A549 (cell line): ENCODE results near the gene DBNDD2. TPM values are rescaled to one million over a fixed set of nuclear protein-coding genes. Genes with fewer than 3 reads are reported as not detected.

Experiments used
- ATAC-seq, 2 experiments: fragments of 200-7000 bp in 1 of 2; fragments of >200 bp in 1 of 2; cut with Nextera tagmentation in 1 of 2; cut with Tn5 transposase in 1 of 2; 3 replicates each; pipeline versions ENCODE4 v1.8.0 to v1.9.1; 2018 to 2020; ENCODE audit warnings: mild to moderate bottlenecking in 1 of 2, moderate library complexity in 1 of 2
- CTCF ChIA-PET: fragments of 300-600 bp; sonication (Branson Sonifier 250); formaldehyde crosslinking; extraction: SDS; loops from one replicate; lab custom pipeline; 2021; ENCODE audit warnings: antibody characterized with exemption, inconsistent platforms; lab: Yijun Ruan, JAX
- POLR2A ChIA-PET: fragments of 350-600 bp; formaldehyde crosslinking; extraction: SDS; loops from one replicate; lab custom pipeline; 2021; ENCODE audit warnings: antibody characterized with exemption, inconsistent platforms; lab: Yijun Ruan, JAX
- DNase-seq, 2 experiments: peaks; one replicate each; pipeline versions ENCODE4 v3.0.0 to v3.0.0-alpha.2; 2011 to 2016; ENCODE audit warnings: low read depth in 1 of 2, low spot score in 1 of 2
- FAIRE-seq: peaks from 2 replicates; lab custom pipeline; 2011; peaks lifted over from hg19 to GRCh38; lab: Jason Lieb, UNC
- H3K27ac ChIP-seq, 2 experiments: fragments of >200 bp; sonication (Bioruptor Twin); formaldehyde crosslinking; 3 replicates each; pipeline ENCODE4 v1.5.1; 2016 to 2017
- H3K4me1 ChIP-seq: fragments of >200 bp; sonication (Bioruptor Twin); formaldehyde crosslinking; 3 replicates; pipeline ENCODE4 v1.6.1; 2016
- H3K4me2 ChIP-seq: fragments of >200 bp; sonication (Bioruptor Twin); formaldehyde crosslinking; 3 replicates; pipeline ENCODE4 v1.6.1; 2016
- H3K4me3 ChIP-seq: fragments of >200 bp; sonication (Bioruptor Twin); formaldehyde crosslinking; 3 replicates; pipeline ENCODE4 v1.5.1; 2016
- H3K9me3 ChIP-seq: fragments of >200 bp; sonication (Bioruptor Twin); formaldehyde crosslinking; 3 replicates; pipeline ENCODE4 v1.6.1; 2016
- CTCF ChIP-seq: fragments of >200 bp; sonication (Bioruptor Twin); formaldehyde crosslinking; IDR thresholded peaks from 3 replicates; pipeline ENCODE4 v1.5.1; 2016
- E2F6 ChIP-seq: IDR thresholded peaks from 2 replicates; pipeline ENCODE4 v1.6.1; 2012; ENCODE audit warnings: low read depth, borderline replicate concordance
- EHF ChIP-seq: fragments of 250-450 bp; sonication (Bioruptor Pico); IDR thresholded peaks from 2 replicates; pipeline ENCODE4 v1.5.0; 2020; ENCODE audit warnings: mild to moderate bottlenecking
- EHMT2 ChIP-seq: fragments of 200-600 bp; sonication (generic); IDR thresholded peaks from 2 replicates; pipeline ENCODE4 v1.6.1; 2016; ENCODE audit warnings: antibody characterized with exemption, low read depth, mild to moderate bottlenecking, moderate library complexity
- ELK1 ChIP-seq: fragments of 150-350 bp; IDR thresholded peaks from 2 replicates; pipeline ENCODE4 v1.6.1; 2014; ENCODE audit warnings: low read depth, mild to moderate bottlenecking, low read length
- ESRRA ChIP-seq: fragments of 150-350 bp; IDR thresholded peaks from 2 replicates; pipeline ENCODE4 v1.6.1; 2014; ENCODE audit warnings: mild to moderate bottlenecking, low read length, borderline replicate concordance
- FOSL2 ChIP-seq, 2 experiments: fragments of 450-650 bp in 1 of 2; fragments of >200 bp in 1 of 2; sonication (Bioruptor Twin) in 1 of 2; formaldehyde crosslinking; IDR thresholded peaks; 2 replicates each; pipeline versions ENCODE4 v1.5.0 to v1.6.1; 2016 to 2020; ENCODE audit warnings: mild to moderate bottlenecking in 1 of 2, moderate library complexity in 1 of 2
- HEYL ChIP-seq: fragments of 250-450 bp; sonication (Bioruptor Pico); IDR thresholded peaks from 2 replicates; pipeline ENCODE4 v1.8.0; 2021; ENCODE audit warnings: mild to moderate bottlenecking, moderate library complexity
- HOXA7 ChIP-seq: fragments of 250-450 bp; sonication (Bioruptor Pico); IDR thresholded peaks from 2 replicates; pipeline ENCODE4 v1.5.0; 2020; ENCODE audit warnings: mild to moderate bottlenecking, moderate library complexity
- MAFK ChIP-seq: fragments of 450-650 bp; IDR thresholded peaks from 2 replicates; pipeline ENCODE4 v1.6.1; 2014; ENCODE audit not compliant: partially characterized antibody
- MAZ ChIP-seq: fragments of 150-350 bp; IDR thresholded peaks from 2 replicates; pipeline ENCODE4 v1.6.1; 2014; ENCODE audit warnings: antibody characterized with exemption, low read depth, low read length, borderline replicate concordance
- NFE2L2 ChIP-seq: fragments of 150-350 bp; conservative IDR thresholded peaks from 2 replicates; pipeline ENCODE4 v1.6.1; 2014; ENCODE audit warnings: low read length
- NPAS2 ChIP-seq: fragments of 250-450 bp; sonication (Bioruptor Pico); IDR thresholded peaks from 2 replicates; pipeline ENCODE4 v1.8.0; 2022; ENCODE audit warnings: mild to moderate bottlenecking, moderate library complexity, borderline replicate concordance
- NR3C1 ChIP-seq: fragments of >200 bp; sonication (Bioruptor Twin); formaldehyde crosslinking; IDR thresholded peaks from 3 replicates; pipeline ENCODE4 v1.6.1; 2017
- PBX3 ChIP-seq: IDR thresholded peaks from 2 replicates; pipeline ENCODE4 v1.6.1; 2012
- RAD21 ChIP-seq, 2 experiments: fragments of >200 bp in 1 of 2; sonication (Bioruptor Twin) in 1 of 2; formaldehyde crosslinking in 1 of 2; IDR thresholded peaks in 1 of 2; conservative IDR thresholded peaks in 1 of 2; 2 replicates in 1 of 2; 3 replicates in 1 of 2; pipeline ENCODE4 v1.6.1; 2012 to 2018; ENCODE audit warnings: inconsistent platforms in 1 of 2
- RCOR1 ChIP-seq: fragments of 150-350 bp; IDR thresholded peaks from 2 replicates; pipeline ENCODE4 v1.6.1; 2014; ENCODE audit warnings: antibody characterized with exemption, low read length, low read depth
- RFX5 ChIP-seq: fragments of 450-650 bp; IDR thresholded peaks from 2 replicates; pipeline ENCODE4 v1.7.1; 2014; ENCODE audit warnings: antibody characterized with exemption, mild to moderate bottlenecking, moderate library complexity
- RNF2 ChIP-seq: fragments of 200-600 bp; sonication (generic); IDR thresholded peaks from 2 replicates; pipeline ENCODE4 v1.6.1; 2016; ENCODE audit warnings: low read depth, mild to moderate bottlenecking, antibody characterized with exemption, moderate library complexity, borderline replicate concordance
- SMC3 ChIP-seq: fragments of >200 bp; sonication (Bioruptor Twin); formaldehyde crosslinking; IDR thresholded peaks from 3 replicates; pipeline ENCODE4 v1.6.1; 2018; ENCODE audit warnings: inconsistent platforms
- ZNF302 ChIP-seq: fragments of 250-450 bp; sonication (Bioruptor Pico); IDR thresholded peaks from 2 replicates; pipeline ENCODE4 v1.9.0; 2021; ENCODE audit warnings: inconsistent platforms, mild to moderate bottlenecking, moderate library complexity
- WGBS: methylation state at CpG from one replicate; pipeline ENCODE4 v1.1.6; 2017; ENCODE audit errors: missing lambda C conversion rate; 5-methylcytosine and 5-hydroxymethylcytosine counted together
- polyA plus RNA-seq, 4 experiments: library from polyadenylated mRNA; depleted of rRNA in 3 of 4; stranded (reverse); fragments of >200 nt; fragmentation: RNase III in 1 of 4; extraction: RNeasy Plus Mini Kit Qiagen cat#74134 plus additional on column Dnase treatment in 1 of 4; gene quantifications; 2 replicates in 3 of 4; 3 replicates in 1 of 4; pipeline ENCODE4 v1.2.3, GENCODE V29; 2011 to 2017

Gene DBNDD2
- polyA plus RNA-seq, 2 of the 4 experiments (the other 2 are of a cell fraction), result 6.5 to 20.9 TPM

- TF ChIP-seq E2F6 (no peak), MAZ (no peak), SMC3 (no peak), NPAS2 (CRISPR knock-in tag) (no peak), RAD21 (conservative IDR thresholded peaks at IDR 0.05 in 1 of 2, IDR thresholded peaks at IDR 0.05 in 1 of 2) (no peak), HOXA7 (CRISPR knock-in tag) (no peak), RFX5 (no peak), NR3C1 (no peak)
These were observed 35.8 kb upstream of the DBNDD2 start (continued) for GRCh38 chr20:45372241-45372640.

- ChIA-PET POLR2A (interaction anchor here (0.5 to 1.1 kb wide), 4 partner anchors 28 to 1981 kb away, joined by 3 to 4 read pairs (median 3); no protein-coding TSS in a partner anchor), CTCF (interaction anchor here (1.1 to 12.1 kb wide), 26 partner anchors 10 to 426 kb away, joined by 3 to 240 read pairs (median 14); partner anchors contain the start of genes DBNDD2, SDC4 and SYS1)
- TF ChIP-seq MAFK (no peak), RCOR1 (no peak), ESRRA (no peak), PBX3 (no peak), EHMT2 (no peak)
- TF ChIP-seq, all 56 proteins: peak for 0
- no peak for FAIRE-seq
- 91% methylated on average over 28 of the region's 30 CpGs for WGBS
- Histone ChIP-seq H3K4me3 (no peak overlapping the region), H3K27ac (no peak overlapping the region; a peak in 1 of 6 replicates), H3K4me1 (no peaks in the 10 kb centered on the region), H3K4me2 (peak overlapping the region; percentile 76), H3K9me3 (no peaks in the 10 kb centered on the region)
- no peak; a peak in 1 of 6 replicates for ATAC-seq
- DNase-seq, result no peak
These were observed 35.3 kb upstream of the DBNDD2 start for GRCh38 chr20:45372646-45373352.

- POLR2A ChIA-PET, result interaction anchor here (0.5 to 1.9 kb wide), 5 partner anchors 10 to 63 kb away, joined by 3 to 9 read pairs (median 4); partner anchors contain the start of gene SYS1
- Histone ChIP-seq H3K4me3 (peak overlapping the region; percentile 43), H3K9me3 (no peaks in the 10 kb centered on the region), H3K27ac (peak overlapping the region; percentile 40 to 73; a peak in 5 of 6 replicates)
- CTCF ChIA-PET, result interaction anchor here (0.6 to 12.1 kb wide), 48 partner anchors 10 to 425 kb away, joined by 3 to 240 read pairs (median 6); partner anchors contain the start of genes DBNDD2, SDC4 and SYS1
- peak; percentile 84 to 91 for DNase-seq
- no peak for FAIRE-seq
- ATAC-seq, result peak; percentile 86 to 93
- no peak for TF ChIP-seq RNF2
- peak; percentile 87 to 89 for TF ChIP-seq RAD21 (conservative IDR thresholded peaks at IDR 0.05 in 1 of 2, IDR thresholded peaks at IDR 0.05 in 1 of 2)
- no peak for TF ChIP-seq HEYL (CRISPR knock-in tag)
- TF ChIP-seq ELK1, result no peak
- no peak for TF ChIP-seq NFE2L2
- TF ChIP-seq ZNF302 (CRISPR knock-in tag), result no peak
- no peak for TF ChIP-seq EHF (CRISPR knock-in tag)
- no peak for TF ChIP-seq MAZ
- no peak for TF ChIP-seq FOSL2 (IDR thresholded peaks at IDR 0.05)
- no peak for TF ChIP-seq FOSL2 (CRISPR knock-in tag; IDR thresholded peaks at IDR 0.05)
- TF ChIP-seq MAFK, result peak; percentile 2
- peak; percentile 93 for TF ChIP-seq SMC3
- TF ChIP-seq CTCF, result peak; percentile 94
- TF ChIP-seq, all 56 proteins: peak for 4
- Histone ChIP-seq H3K4me2 (peak overlapping the region; percentile 76), H3K4me1 (no peaks in the 10 kb centered on the region)
- WGBS, result 24% methylated on average over 38 of the region's 38 CpGs
These were observed 34.6 kb upstream of the DBNDD2 start for GRCh38 chr20:45373353-45374100.
